Measurements from ENCODE around the gene TMEM179. TPM values are rescaled to one million over a fixed set of nuclear protein-coding genes. Genes with fewer than 3 reads are reported as not detected.

TMEM179 gene
- polyA plus RNA-seq, 1 donor from 2014 or later = 20.3 TPM

DNA sequence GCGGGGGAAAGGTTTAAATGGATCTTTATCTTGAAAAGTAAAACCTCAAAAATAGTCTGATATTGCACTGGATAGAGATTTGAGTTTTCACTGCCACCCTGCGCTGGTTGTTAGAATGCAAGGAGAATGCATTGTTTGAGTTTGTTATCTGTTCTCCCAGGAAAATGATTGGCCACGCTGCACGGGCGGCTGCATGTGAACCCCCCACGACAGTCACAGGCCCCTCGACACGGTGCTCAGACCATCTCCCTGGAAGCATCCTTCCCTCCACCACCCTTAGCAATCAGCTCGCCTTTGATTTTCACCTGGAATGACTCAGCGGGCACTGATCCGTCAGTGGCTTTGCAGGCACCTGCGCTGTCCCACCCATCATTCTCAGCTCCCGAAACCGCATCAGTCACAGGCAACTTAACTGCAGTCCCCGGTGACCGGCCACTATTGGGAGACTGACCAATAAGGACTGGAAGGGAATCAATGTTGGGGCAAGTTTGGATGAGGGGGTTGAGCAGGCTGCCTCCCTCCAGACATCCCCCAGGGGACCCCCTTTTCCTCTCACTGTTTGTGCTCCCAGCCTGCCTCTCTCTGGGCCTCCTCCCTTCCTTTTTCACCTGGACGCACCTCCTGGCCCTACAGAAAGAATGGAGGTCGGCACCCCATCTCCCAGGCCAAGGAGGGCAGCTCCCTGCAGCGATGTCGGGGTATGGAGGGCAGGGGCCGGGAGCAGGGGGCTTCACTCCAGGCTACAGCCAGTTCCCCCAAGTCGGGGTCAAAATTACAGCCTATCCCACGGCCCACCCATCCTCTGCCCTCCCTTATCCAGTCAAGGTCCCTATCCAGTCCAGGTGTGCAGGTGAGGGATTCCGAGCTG, 53.5 kb downstream of the TMEM179 start:
- no peak overlapping the region for H3K4me3 ChIP-seq (ENCODE audit: low read length)
- no peaks in the 10 kb centered on the region for H4K20me1 ChIP-seq (ENCODE audit: insufficient read depth)
- no peaks in the 10 kb centered on the region for H3K27me3 ChIP-seq (ENCODE audit: insufficient read depth, low read depth, low read length)

DNA sequence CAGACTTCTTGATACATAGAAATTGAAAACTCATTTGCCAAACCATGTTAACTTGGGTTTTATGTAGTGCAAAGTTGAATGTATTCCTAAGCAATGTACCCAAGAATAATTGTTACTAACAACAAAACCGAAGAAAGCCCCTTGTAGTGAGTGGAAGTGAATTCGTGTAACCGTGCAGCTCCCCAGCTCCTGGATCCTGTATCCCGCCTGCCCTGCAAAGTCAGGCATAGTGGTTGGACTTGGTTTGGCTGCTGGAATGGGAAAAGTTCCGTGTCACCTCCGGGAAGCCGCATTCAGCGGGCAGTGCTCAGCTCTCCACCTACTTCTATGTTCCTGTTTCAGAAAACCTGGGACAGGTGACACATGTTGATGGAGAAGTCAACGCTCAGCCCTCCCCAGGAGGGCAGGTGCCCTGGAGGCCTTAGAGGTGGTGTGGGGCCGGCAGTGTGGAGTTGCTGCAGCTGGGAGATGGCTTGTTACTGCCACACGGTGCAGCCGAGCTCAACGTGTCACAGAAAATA, 54.2 kb downstream of the TMEM179 start:
- Histone ChIP-seq H3K9ac (ENCODE audit: low read length) (no peak overlapping the region), H3K27ac (ENCODE audit: low read length) (no peak overlapping the region), H4K20me1 (ENCODE audit: insufficient read depth) (no peaks in the 10 kb centered on the region), H3K4me3 (ENCODE audit: low read length) (no peak overlapping the region), H3K79me2 (replicated peaks; ENCODE audit: insufficient read depth, low read length) (no peaks in the 10 kb centered on the region), H2AFZ (ENCODE audit: low read depth, low read length) (no peak overlapping the region), H3K9me2 (ENCODE audit: insufficient read depth, low read length) (no peaks in the 10 kb centered on the region), H3K36me3 (ENCODE audit: insufficient read depth, low read length) (no peaks in the 10 kb centered on the region), H3K27me3 (ENCODE audit: insufficient read depth, low read depth, low read length) (no peaks in the 10 kb centered on the region), H3K9me3 (ENCODE audit: low read length) (no peaks in the 10 kb centered on the region), H3F3A (ENCODE audit: insufficient read depth, low read length, poor library complexity, severe bottlenecking) (no peaks in the 10 kb centered on the region), H3K4me2 (ENCODE audit: low read length) (no peak overlapping the region)
- TF ChIP-seq EP300 (conservative IDR thresholded peaks at IDR 0.05; ENCODE audit: poor library complexity, severe bottlenecking) (no peak), POLR2AphosphoS5 (IDR thresholded peaks at IDR 0.05) (no peak), TAF1 (IDR thresholded peaks at IDR 0.05; ENCODE audit: low read depth) (no peak), EZH2 (IDR thresholded peaks at IDR 0.05; ENCODE audit: borderline replicate concordance, insufficient read depth, low read length, poor library complexity, severe bottlenecking) (no peak), SMC3 (conservative IDR thresholded peaks at IDR 0.05; ENCODE audit: poor library complexity) (no peak), MXI1 (conservative IDR thresholded peaks at IDR 0.05; ENCODE audit: poor library complexity, severe bottlenecking) (no peak)
- TF ChIP-seq, protein P1, sequence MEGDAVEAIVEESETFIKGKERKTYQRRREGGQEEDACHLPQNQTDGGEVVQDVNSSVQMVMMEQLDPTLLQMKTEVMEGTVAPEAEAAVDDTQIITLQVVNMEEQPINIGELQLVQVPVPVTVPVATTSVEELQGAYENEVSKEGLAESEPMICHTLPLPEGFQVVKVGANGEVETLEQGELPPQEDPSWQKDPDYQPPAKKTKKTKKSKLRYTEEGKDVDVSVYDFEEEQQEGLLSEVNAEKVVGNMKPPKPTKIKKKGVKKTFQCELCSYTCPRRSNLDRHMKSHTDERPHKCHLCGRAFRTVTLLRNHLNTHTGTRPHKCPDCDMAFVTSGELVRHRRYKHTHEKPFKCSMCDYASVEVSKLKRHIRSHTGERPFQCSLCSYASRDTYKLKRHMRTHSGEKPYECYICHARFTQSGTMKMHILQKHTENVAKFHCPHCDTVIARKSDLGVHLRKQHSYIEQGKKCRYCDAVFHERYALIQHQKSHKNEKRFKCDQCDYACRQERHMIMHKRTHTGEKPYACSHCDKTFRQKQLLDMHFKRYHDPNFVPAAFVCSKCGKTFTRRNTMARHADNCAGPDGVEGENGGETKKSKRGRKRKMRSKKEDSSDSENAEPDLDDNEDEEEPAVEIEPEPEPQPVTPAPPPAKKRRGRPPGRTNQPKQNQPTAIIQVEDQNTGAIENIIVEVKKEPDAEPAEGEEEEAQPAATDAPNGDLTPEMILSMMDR (IDR thresholded peaks at IDR 0.05; ENCODE audit: poor library complexity, severe bottlenecking) = no peak
- TF ChIP-seq, protein P2, sequence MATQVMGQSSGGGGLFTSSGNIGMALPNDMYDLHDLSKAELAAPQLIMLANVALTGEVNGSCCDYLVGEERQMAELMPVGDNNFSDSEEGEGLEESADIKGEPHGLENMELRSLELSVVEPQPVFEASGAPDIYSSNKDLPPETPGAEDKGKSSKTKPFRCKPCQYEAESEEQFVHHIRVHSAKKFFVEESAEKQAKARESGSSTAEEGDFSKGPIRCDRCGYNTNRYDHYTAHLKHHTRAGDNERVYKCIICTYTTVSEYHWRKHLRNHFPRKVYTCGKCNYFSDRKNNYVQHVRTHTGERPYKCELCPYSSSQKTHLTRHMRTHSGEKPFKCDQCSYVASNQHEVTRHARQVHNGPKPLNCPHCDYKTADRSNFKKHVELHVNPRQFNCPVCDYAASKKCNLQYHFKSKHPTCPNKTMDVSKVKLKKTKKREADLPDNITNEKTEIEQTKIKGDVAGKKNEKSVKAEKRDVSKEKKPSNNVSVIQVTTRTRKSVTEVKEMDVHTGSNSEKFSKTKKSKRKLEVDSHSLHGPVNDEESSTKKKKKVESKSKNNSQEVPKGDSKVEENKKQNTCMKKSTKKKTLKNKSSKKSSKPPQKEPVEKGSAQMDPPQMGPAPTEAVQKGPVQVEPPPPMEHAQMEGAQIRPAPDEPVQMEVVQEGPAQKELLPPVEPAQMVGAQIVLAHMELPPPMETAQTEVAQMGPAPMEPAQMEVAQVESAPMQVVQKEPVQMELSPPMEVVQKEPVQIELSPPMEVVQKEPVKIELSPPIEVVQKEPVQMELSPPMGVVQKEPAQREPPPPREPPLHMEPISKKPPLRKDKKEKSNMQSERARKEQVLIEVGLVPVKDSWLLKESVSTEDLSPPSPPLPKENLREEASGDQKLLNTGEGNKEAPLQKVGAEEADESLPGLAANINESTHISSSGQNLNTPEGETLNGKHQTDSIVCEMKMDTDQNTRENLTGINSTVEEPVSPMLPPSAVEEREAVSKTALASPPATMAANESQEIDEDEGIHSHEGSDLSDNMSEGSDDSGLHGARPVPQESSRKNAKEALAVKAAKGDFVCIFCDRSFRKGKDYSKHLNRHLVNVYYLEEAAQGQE (IDR thresholded peaks at IDR 0.05; ENCODE audit: borderline replicate concordance) = no peak

More for the DNA sequence above, 53.5 kb downstream of the TMEM179 start:
- no peaks in the 10 kb centered on the region for H3K36me3 ChIP-seq (ENCODE audit: insufficient read depth, low read length)
- H3K27ac ChIP-seq (ENCODE audit: low read length) = no peak overlapping the region
- no peak for TF ChIP-seq POLR2AphosphoS5 (IDR thresholded peaks at IDR 0.05)
- no peak for TF ChIP-seq EP300 (conservative IDR thresholded peaks at IDR 0.05; ENCODE audit: poor library complexity, severe bottlenecking)
- no peak for TF ChIP-seq RAD21 (conservative IDR thresholded peaks at IDR 0.05)
- TF ChIP-seq SMC3 (conservative IDR thresholded peaks at IDR 0.05; ENCODE audit: poor library complexity) = no peak
- TF ChIP-seq, protein P2 (IDR thresholded peaks at IDR 0.05; ENCODE audit: borderline replicate concordance) = no peak
- TF ChIP-seq, protein P1 (IDR thresholded peaks at IDR 0.05; ENCODE audit: poor library complexity, severe bottlenecking) = no peak
- no peak for TF ChIP-seq EZH2 (IDR thresholded peaks at IDR 0.05; ENCODE audit: borderline replicate concordance, insufficient read depth, low read length, poor library complexity, severe bottlenecking)
- no peak for TF ChIP-seq MXI1 (conservative IDR thresholded peaks at IDR 0.05; ENCODE audit: poor library complexity, severe bottlenecking)
- TF ChIP-seq TAF1 (IDR thresholded peaks at IDR 0.05; ENCODE audit: low read depth) = no peak
- H3K79me2 ChIP-seq (replicated peaks; ENCODE audit: insufficient read depth, low read length) = no peaks in the 10 kb centered on the region
- H3K9ac ChIP-seq (ENCODE audit: low read length) = no peak overlapping the region
- no peaks in the 10 kb centered on the region for H3K9me2 ChIP-seq (ENCODE audit: insufficient read depth, low read length)
- H2AFZ ChIP-seq (ENCODE audit: low read depth, low read length) = no peak overlapping the region
- no peaks in the 10 kb centered on the region for H3K9me3 ChIP-seq (ENCODE audit: low read length)
- H3F3A ChIP-seq (ENCODE audit: insufficient read depth, low read length, poor library complexity, severe bottlenecking) = no peaks in the 10 kb centered on the region
- no peak overlapping the region for H3K4me2 ChIP-seq (ENCODE audit: low read length)

Measured in neural cell (in vitro differentiated cells).